Activated T-cell treated with anti-CD3 and anti-CD28 coated beads, Interleukin-2, amount 50 U/mL, for 4 hours (primary cell): ENCODE measurements around the gene KCNQ1. TPM values are rescaled to one million over a fixed set of nuclear protein-coding genes. Genes with fewer than 3 reads are reported as not detected.
A peak's percentile ranks its signal among the peaks of the same experiment; 100 is the strongest.
"Not testable (repeated sequence)": the region's sequence is repeated elsewhere in the genome, so short reads cannot be mapped to it uniquely, and the experiment has no call there.

Experiments used
- ATAC-seq, 2 donors: fragments of 200-7000 bp; cut with Tn5 transposase; one replicate each; pipeline ENCODE4 v1.10.0; 2021
- DNase-seq: peaks from one replicate; pipeline ENCODE4 v3.0.0-alpha.2; 2020
- H3K27me3 Mint-ChIP-seq: one replicate; pipeline ENCODE4 v1.8.0; 2021; ENCODE audit warnings: low read depth, mixed read lengths
- H3K36me3 Mint-ChIP-seq: one replicate; pipeline ENCODE4 v1.8.0; 2022; ENCODE audit warnings: mixed read lengths; ENCODE audit not compliant: insufficient read depth
- H3K4me1 Mint-ChIP-seq: one replicate; pipeline ENCODE4 v1.8.0; 2021; ENCODE audit warnings: low read depth, mixed read lengths
- H3K4me3 Mint-ChIP-seq: one replicate; pipeline ENCODE4 v1.8.0; 2021; ENCODE audit warnings: mild to moderate bottlenecking, moderate library complexity, mixed read lengths
- H3K9me3 Mint-ChIP-seq: one replicate; pipeline ENCODE4 v1.8.0; 2021; ENCODE audit warnings: mixed read lengths
- total RNA-seq, 3 donors: library from RNA; stranded (reverse); gene quantifications; one replicate each; pipeline ENCODE4 v1.2.1, GENCODE V29; 2021

Gene KCNQ1
- total RNA-seq, 3 donors from 2014 or later = 2.3 to 3.0 (median 2.8) TPM

GRCh38 chr11:2488004-2488403 lies 43.2 kb downstream of the KCNQ1 start:
- no peak overlapping the region for H3K4me3 Mint-ChIP-seq
- no peaks in the 10 kb centered on the region for H3K4me1 Mint-ChIP-seq
- no peaks in the 10 kb centered on the region for H3K27me3 Mint-ChIP-seq
- no peak for ATAC-seq
- no peak for DNase-seq
- peaks cover 43% of the 10 kb centered on the region for H3K36me3 Mint-ChIP-seq
- peaks cover 50% of the 10 kb centered on the region for H3K9me3 Mint-ChIP-seq

- H3K27me3 Mint-ChIP-seq = no peaks in the 10 kb centered on the region
- no peak overlapping the region for H3K4me3 Mint-ChIP-seq
- H3K4me1 Mint-ChIP-seq = no peaks in the 10 kb centered on the region
- ATAC-seq = no peak
- H3K9me3 Mint-ChIP-seq = peaks cover 56% of the 10 kb centered on the region
- peaks cover 46% of the 10 kb centered on the region for H3K36me3 Mint-ChIP-seq
- DNase-seq = no peak
Measured at GRCh38 chr11:2489083-2489482, 44.3 kb downstream of the KCNQ1 start.

- H3K27me3 Mint-ChIP-seq = not testable (repeated sequence)
Measured at GRCh38 chr11:2497951-2498350, 53.1 kb downstream of the KCNQ1 start.

GRCh38 chr11:2498750-2499149 lies 53.9 kb downstream of the KCNQ1 start:
- Mint-ChIP-seq H3K4me1 (peaks cover 1% of the 10 kb centered on the region), H3K27me3 (peaks cover 2% of the 10 kb centered on the region), H3K36me3 (peaks cover 27% of the 10 kb centered on the region), H3K9me3 (peaks cover 59% of the 10 kb centered on the region), H3K4me3 (no peak overlapping the region)
- DNase-seq (no peak), ATAC-seq (no peak)

More at GRCh38 chr11:2497951-2498350, 53.1 kb downstream of the KCNQ1 start:
- peaks cover 63% of the 10 kb centered on the region for H3K9me3 Mint-ChIP-seq
- not testable (repeated sequence) for ATAC-seq, H3K4me1 Mint-ChIP-seq, H3K4me3 Mint-ChIP-seq, DNase-seq
- H3K36me3 Mint-ChIP-seq = peaks cover 27% of the 10 kb centered on the region

GRCh38 chr11:2507212-2507901 lies 62.5 kb downstream of the KCNQ1 start:
- Mint-ChIP-seq H3K4me3 (no peak overlapping the region), H3K36me3 (no peaks in the 10 kb centered on the region), H3K4me1 (peaks cover 8% of the 10 kb centered on the region), H3K9me3 (peaks cover 3% of the 10 kb centered on the region), H3K27me3 (no peaks in the 10 kb centered on the region)
- ATAC-seq (no peak), DNase-seq (no peak)

GRCh38 chr11:2507945-2508749 lies 63.3 kb downstream of the KCNQ1 start:
- ATAC-seq = no peak

GRCh38 chr11:2508793-2509192 lies 64.0 kb downstream of the KCNQ1 start:
- Mint-ChIP-seq H3K4me3 (no peak overlapping the region), H3K36me3 (no peaks in the 10 kb centered on the region), H3K4me1 (peaks cover 8% of the 10 kb centered on the region), H3K27me3 (no peaks in the 10 kb centered on the region), H3K9me3 (no peaks in the 10 kb centered on the region)
- ATAC-seq = no peak
- DNase-seq = no peak

More at GRCh38 chr11:2507945-2508749, 63.3 kb downstream of the KCNQ1 start:
- Mint-ChIP-seq H3K9me3 (no peaks in the 10 kb centered on the region), H3K36me3 (no peaks in the 10 kb centered on the region), H3K4me1 (peaks cover 8% of the 10 kb centered on the region), H3K27me3 (no peaks in the 10 kb centered on the region), H3K4me3 (no peak overlapping the region)
- no peak for DNase-seq

GRCh38 chr11:2509481-2510001 lies 64.7 kb downstream of the KCNQ1 start:
- Mint-ChIP-seq H3K27me3 (no peaks in the 10 kb centered on the region), H3K9me3 (no peaks in the 10 kb centered on the region), H3K4me3 (no peak overlapping the region), H3K4me1 (peaks cover 6% of the 10 kb centered on the region), H3K36me3 (no peaks in the 10 kb centered on the region)
- ATAC-seq = no peak
- no peak for DNase-seq

- Mint-ChIP-seq H3K27me3 (no peaks in the 10 kb centered on the region), H3K4me1 (peaks cover 6% of the 10 kb centered on the region), H3K4me3 (no peak overlapping the region), H3K36me3 (no peaks in the 10 kb centered on the region), H3K9me3 (no peaks in the 10 kb centered on the region)
- peak; percentile 3 for DNase-seq
- ATAC-seq = no peak
Measured at GRCh38 chr11:2510626-2511402, 66.0 kb downstream of the KCNQ1 start.

- no peak for ATAC-seq
- H3K4me3 Mint-ChIP-seq = no peak overlapping the region
Measured at GRCh38 chr11:2511421-2512369, 66.9 kb downstream of the KCNQ1 start.

GRCh38 chr11:2512431-2513407 lies 67.9 kb downstream of the KCNQ1 start:
- Mint-ChIP-seq H3K4me1 (no peaks in the 10 kb centered on the region), H3K27me3 (no peaks in the 10 kb centered on the region)
- ATAC-seq = no peak

More at GRCh38 chr11:2511421-2512369, 66.9 kb downstream of the KCNQ1 start:
- H3K9me3 Mint-ChIP-seq = no peaks in the 10 kb centered on the region
- peaks cover 6% of the 10 kb centered on the region for H3K4me1 Mint-ChIP-seq
- DNase-seq = peak; percentile 3
- H3K36me3 Mint-ChIP-seq = no peaks in the 10 kb centered on the region
- H3K27me3 Mint-ChIP-seq = no peaks in the 10 kb centered on the region

GRCh38 chr11:2513441-2513840 lies 68.6 kb downstream of the KCNQ1 start:
- H3K27me3 Mint-ChIP-seq = no peaks in the 10 kb centered on the region
- no peak overlapping the region for H3K4me3 Mint-ChIP-seq
- ATAC-seq = no peak
- no peaks in the 10 kb centered on the region for H3K36me3 Mint-ChIP-seq
- H3K4me1 Mint-ChIP-seq = no peaks in the 10 kb centered on the region
- H3K9me3 Mint-ChIP-seq = no peaks in the 10 kb centered on the region
- peak; percentile 3 for DNase-seq

More at GRCh38 chr11:2512431-2513407, 67.9 kb downstream of the KCNQ1 start:
- H3K4me3 Mint-ChIP-seq = no peak overlapping the region
- no peaks in the 10 kb centered on the region for H3K9me3 Mint-ChIP-seq
- no peaks in the 10 kb centered on the region for H3K36me3 Mint-ChIP-seq
- DNase-seq = no peak
